ENCODE data around the gene TRIM64.
"Not testable (repeated sequence)": the region's sequence is repeated elsewhere in the genome, so short reads cannot be mapped to it uniquely, and the experiment has no call there.

Gene TRIM64

GRCh38 chr11:89965737-89966136 is at the start of gene TRIM64:
TSS of gene TRIM64 (plus strand) at chr11:89966037. CDS start at chr11:89968504, 2,467 bp downstream.
- DNase-seq: not testable (repeated sequence)

GRCh38 chr11:89922195-89922660 is 43.6 kb upstream of the TRIM64 start, which contains the start of gene TRIM49D1:
TSS of gene TRIM49D1 (minus strand) at chr11:89922245. CDS start at chr11:89917710, 4,535 bp downstream.
- DNase-seq: no peak

GRCh38 chr11:89923764-89924163 is 42.1 kb upstream of the TRIM64 start, which contains the start of gene TRIM49D2:
TSS of gene TRIM49D2 (plus strand) at chr11:89924064. CDS start at chr11:89926762, 2,698 bp downstream.
- not testable (repeated sequence) for DNase-seq

- not testable (repeated sequence) for DNase-seq
Observed at GRCh38 chr11:89960833-89961232, 5.0 kb upstream of the TRIM64 start.
